Osteocyte (in vitro differentiated cells): ENCODE measurements around the gene NRN1L. TPM values are rescaled to one million over a fixed set of nuclear protein-coding genes. Genes with fewer than 3 reads are reported as not detected.

ENCODE experiments used
- DNase-seq: peaks from one replicate; pipeline ENCODE4 v3.0.0; 2021; ENCODE audit warnings: mixed read lengths; ENCODE audit not compliant: unreplicated experiment; ENCODE audit errors: extremely low spot score
- H3K27ac Mint-ChIP-seq: one replicate; pipeline ENCODE4 v1.8.0; 2021; ENCODE audit warnings: mild to moderate bottlenecking, mixed read lengths; ENCODE audit not compliant: unreplicated experiment
- H3K27me3 Mint-ChIP-seq: one replicate; pipeline ENCODE4 v1.8.0; 2021; ENCODE audit warnings: mixed read lengths; ENCODE audit not compliant: unreplicated experiment
- H3K36me3 Mint-ChIP-seq: one replicate; pipeline ENCODE4 v1.8.0; 2021; ENCODE audit warnings: mixed read lengths; ENCODE audit not compliant: unreplicated experiment
- H3K4me1 Mint-ChIP-seq: one replicate; pipeline ENCODE4 v1.8.0; 2021; ENCODE audit warnings: mixed read lengths; ENCODE audit not compliant: unreplicated experiment
- H3K4me3 Mint-ChIP-seq: one replicate; pipeline ENCODE4 v1.8.0; 2021; ENCODE audit warnings: mild to moderate bottlenecking, moderate library complexity, mixed read lengths; ENCODE audit not compliant: unreplicated experiment
- H3K9me3 Mint-ChIP-seq: one replicate; pipeline ENCODE4 v1.8.0; 2021; ENCODE audit warnings: mixed read lengths; ENCODE audit not compliant: unreplicated experiment
- total RNA-seq: library from RNA; stranded (reverse); gene quantifications from 2 replicates; pipeline ENCODE4 v1.2.1, GENCODE V29; 2021
- TF ChIP-seq, protein P1 (sequence below): fragments of 200-600 bp; sonication (generic); IDR thresholded peaks from 2 replicates; pipeline ENCODE4 v1.5.0; 2021; ENCODE audit warnings: antibody characterized with exemption, mild to moderate bottlenecking, moderate library complexity

Gene NRN1L
- total RNA-seq, 1 donor from 2014 or later: 1.5 TPM

GRCh38 chr16:67888331-67888730 is 3.6 kb downstream of the NRN1L start:
- H3K27ac Mint-ChIP-seq: no peak overlapping the region
- H3K4me1 Mint-ChIP-seq: peaks cover 17% of the 10 kb centered on the region
- H3K27me3 Mint-ChIP-seq: no peaks in the 10 kb centered on the region
- H3K36me3 Mint-ChIP-seq: peaks cover 10% of the 10 kb centered on the region
- H3K4me3 Mint-ChIP-seq: no peak overlapping the region
- H3K9me3 Mint-ChIP-seq: no peaks in the 10 kb centered on the region
- TF ChIP-seq, protein P1, sequence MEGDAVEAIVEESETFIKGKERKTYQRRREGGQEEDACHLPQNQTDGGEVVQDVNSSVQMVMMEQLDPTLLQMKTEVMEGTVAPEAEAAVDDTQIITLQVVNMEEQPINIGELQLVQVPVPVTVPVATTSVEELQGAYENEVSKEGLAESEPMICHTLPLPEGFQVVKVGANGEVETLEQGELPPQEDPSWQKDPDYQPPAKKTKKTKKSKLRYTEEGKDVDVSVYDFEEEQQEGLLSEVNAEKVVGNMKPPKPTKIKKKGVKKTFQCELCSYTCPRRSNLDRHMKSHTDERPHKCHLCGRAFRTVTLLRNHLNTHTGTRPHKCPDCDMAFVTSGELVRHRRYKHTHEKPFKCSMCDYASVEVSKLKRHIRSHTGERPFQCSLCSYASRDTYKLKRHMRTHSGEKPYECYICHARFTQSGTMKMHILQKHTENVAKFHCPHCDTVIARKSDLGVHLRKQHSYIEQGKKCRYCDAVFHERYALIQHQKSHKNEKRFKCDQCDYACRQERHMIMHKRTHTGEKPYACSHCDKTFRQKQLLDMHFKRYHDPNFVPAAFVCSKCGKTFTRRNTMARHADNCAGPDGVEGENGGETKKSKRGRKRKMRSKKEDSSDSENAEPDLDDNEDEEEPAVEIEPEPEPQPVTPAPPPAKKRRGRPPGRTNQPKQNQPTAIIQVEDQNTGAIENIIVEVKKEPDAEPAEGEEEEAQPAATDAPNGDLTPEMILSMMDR: no peak
- no peak for DNase-seq

DNA sequence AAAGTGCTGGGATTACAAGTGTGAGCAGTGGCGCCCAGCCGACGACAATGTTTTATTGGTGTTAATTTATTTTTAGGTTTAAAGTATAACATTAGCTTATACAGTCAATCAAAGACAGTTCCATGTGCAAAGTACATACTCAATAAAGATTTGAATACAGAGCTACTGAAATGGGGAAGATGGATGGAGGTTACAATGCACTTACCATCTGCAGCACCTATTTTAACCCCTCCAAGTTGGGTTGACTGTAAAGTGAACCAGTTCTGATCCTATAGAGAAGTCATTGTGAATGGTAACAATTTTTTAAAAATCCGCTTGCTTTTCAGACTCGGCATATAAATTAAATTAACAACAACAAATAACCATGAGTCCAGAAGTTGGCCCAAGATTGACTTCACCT is 7.7 kb downstream of the NRN1L start:
- Mint-ChIP-seq H3K36me3 (peaks cover 2% of the 10 kb centered on the region), H3K27ac (peak overlapping the region; percentile 88), H3K4me3 (peak overlapping the region; percentile 81), H3K9me3 (no peaks in the 10 kb centered on the region), H3K27me3 (no peaks in the 10 kb centered on the region), H3K4me1 (peaks cover 31% of the 10 kb centered on the region)
- TF ChIP-seq, protein P1: no peak
- DNase-seq: no peak

DNA sequence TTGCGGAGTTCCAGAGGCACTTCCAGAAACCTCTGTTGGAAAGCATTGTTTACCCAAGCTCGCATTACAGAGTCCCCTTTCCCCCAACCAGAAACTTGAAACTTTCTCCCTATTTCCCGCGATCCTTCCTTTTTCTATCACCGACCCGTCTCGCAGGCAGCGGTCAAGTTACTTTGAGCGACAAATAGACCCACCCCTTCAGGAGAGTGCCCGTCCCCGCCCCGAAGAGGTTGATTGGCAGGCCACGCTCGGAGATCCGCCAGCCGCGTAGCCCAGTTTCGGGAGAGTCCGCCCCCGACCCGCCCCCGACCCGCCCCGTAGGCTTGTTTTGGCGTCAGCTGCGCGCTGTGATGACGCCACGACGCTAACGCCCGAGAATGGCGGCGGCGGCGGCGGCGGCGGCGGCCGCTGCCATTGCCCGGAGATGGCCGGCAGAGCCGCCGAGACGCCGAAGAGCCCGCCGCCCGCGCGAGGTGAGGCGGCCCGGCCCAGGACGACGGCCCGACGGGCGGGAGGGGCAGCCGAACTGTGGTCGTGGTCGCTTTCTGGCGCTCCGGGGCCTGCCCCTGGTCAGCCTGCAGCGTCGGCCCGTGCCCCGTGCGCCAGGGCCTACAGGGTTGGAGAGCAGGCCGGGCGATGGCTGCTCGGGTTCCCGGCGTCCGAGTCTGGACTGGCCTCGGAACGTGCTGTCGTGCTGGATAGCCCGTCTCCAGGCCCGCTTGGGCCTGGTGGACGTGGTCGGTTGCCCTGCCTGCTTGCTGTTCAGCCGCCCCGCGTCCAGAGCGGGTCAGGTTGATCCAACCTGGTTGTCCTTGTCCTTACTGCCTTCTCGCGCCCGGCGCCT is 8.4 kb downstream of the NRN1L start, which contains the start of gene PSKH1:
Gene PSKH1, plus strand, starts transcription at position 356 of the 844 bp plus-strand sequence. CDS start 15,496 bp downstream, outside the sequence.
- H3K4me1 Mint-ChIP-seq: peaks cover 33% of the 10 kb centered on the region
- no peaks in the 10 kb centered on the region for H3K36me3 Mint-ChIP-seq
- H3K9me3 Mint-ChIP-seq: no peaks in the 10 kb centered on the region
- H3K27me3 Mint-ChIP-seq: no peaks in the 10 kb centered on the region
- H3K4me3 Mint-ChIP-seq: peak within 1 kb of the TSS; percentile 91
- peak; percentile 98 for DNase-seq
- peak within 1 kb of the TSS; percentile 90 for H3K27ac Mint-ChIP-seq
- TF ChIP-seq, protein P1: no peak

- Mint-ChIP-seq H3K4me3 (peak overlapping the region; percentile 91), H3K27me3 (no peaks in the 10 kb centered on the region), H3K4me1 (peaks cover 33% of the 10 kb centered on the region), H3K27ac (peak overlapping the region; percentile 90), H3K9me3 (no peaks in the 10 kb centered on the region), H3K36me3 (no peaks in the 10 kb centered on the region)
- TF ChIP-seq, protein P1: no peak
- no peak for DNase-seq
Observed at GRCh38 chr16:67893743-67894399, 9.2 kb downstream of the NRN1L start.

GRCh38 chr16:67897231-67897630 is 12.5 kb downstream of the NRN1L start:
- TF ChIP-seq, protein P1: no peak
- Mint-ChIP-seq H3K4me3 (no peak overlapping the region), H3K36me3 (no peaks in the 10 kb centered on the region), H3K27ac (peak overlapping the region; percentile 61), H3K4me1 (peaks cover 32% of the 10 kb centered on the region), H3K27me3 (no peaks in the 10 kb centered on the region), H3K9me3 (no peaks in the 10 kb centered on the region)
- no peak for DNase-seq
